HepG2 (cell line): Measurements from ENCODE around the gene CDKL5. TPM values are rescaled to one million over a fixed set of nuclear protein-coding genes. Genes with fewer than 3 reads are reported as not detected.

ENCODE experiments used
- ATAC-seq: fragments of 200-7000 bp; cut with Tn5 transposase; 3 replicates; pipeline ENCODE4 v1.9.1; 2020; ENCODE audit warnings: mild to moderate bottlenecking, moderate library complexity
- BruUV-seq: library from RNA; stranded (reverse); fragments of 400-500 nt; replicated peaks from 2 replicates; lab custom pipeline; 2021; lab: Mats Ljungman, UMichigan
- CTCF ChIA-PET: fragments of 300-600 bp; formaldehyde crosslinking; extraction: SDS; loops from one replicate; lab custom pipeline; 2021; ENCODE audit warnings: low total read pairs, inconsistent platforms, low intra/inter-chr PET ratio; lab: Yijun Ruan, JAX
- POLR2A ChIA-PET: fragments of 350-600 bp; sonication (Branson Sonifier 250); formaldehyde crosslinking; loops from one replicate; lab custom pipeline; 2020; ENCODE audit warnings: antibody characterized with exemption, inconsistent platforms; lab: Yijun Ruan, JAX
- DNase-seq: peaks from one replicate; pipeline ENCODE4 v3.0.0-alpha.2; 2015; ENCODE audit warnings: low spot score
- FAIRE-seq: peaks from 3 replicates; lab custom pipeline; 2011; peaks lifted over from hg19 to GRCh38; lab: Jason Lieb, UNC
- H2AFZ ChIP-seq: one replicate; pipeline ENCODE4 v1.6.1; 2011; ENCODE audit warnings: low read length, inconsistent platforms
- H3K27ac ChIP-seq: fragments of 300-600 bp; 3 replicates; pipeline ENCODE4 v1.8.0; 2011; ENCODE audit warnings: mixed run types, mild to moderate bottlenecking, mixed read lengths, low read length, inconsistent platforms; ENCODE audit not compliant: insufficient read depth; ENCODE audit errors: extremely low read length
- H3K27me3 ChIP-seq, 2 experiments: fragments of 200-600 bp in 1 of 2; 2 replicates in 1 of 2; 3 replicates in 1 of 2; pipeline versions ENCODE4 v1.6.0 to v1.8.0; 2011; ENCODE audit warnings: low read length in 2 of 2, mild to moderate bottlenecking in 2 of 2, moderate library complexity in 2 of 2, inconsistent platforms in 1 of 2; ENCODE audit not compliant: insufficient read depth in 2 of 2, control insufficient read depth in 1 of 2
- H3K36me3 ChIP-seq, 2 experiments: fragments of 200-600 bp in 1 of 2; replicated peaks in 1 of 2; 2 replicates in 1 of 2; 3 replicates in 1 of 2; pipeline versions ENCODE4 v1.5.1 to v1.8.0; 2011; ENCODE audit warnings: low read length in 2 of 2, inconsistent platforms in 1 of 2; ENCODE audit not compliant: insufficient read depth in 2 of 2, control insufficient read depth in 1 of 2
- H3K4me1 ChIP-seq: 2 replicates; pipeline ENCODE4 v1.5.1; 2012; ENCODE audit warnings: low read length, inconsistent platforms; ENCODE audit not compliant: insufficient read depth
- H3K4me2 ChIP-seq: 2 replicates; pipeline ENCODE4 v1.6.0; 2011; ENCODE audit warnings: low read depth, low read length, inconsistent platforms
- H3K4me3 ChIP-seq, 3 experiments: fragments of 200-600 bp in 1 of 3; sonication (generic), shearing (Covaris generic) in 1 of 3; replicated peaks in 1 of 3; 2 replicates each; pipeline ENCODE4 v1.5.1; 2011 to 2016; ENCODE audit warnings: low read length in 3 of 3, inconsistent platforms in 2 of 3, low read depth in 2 of 3, mild to moderate bottlenecking in 2 of 3, control low read depth in 1 of 3, mixed read lengths in 1 of 3; ENCODE audit not compliant: insufficient read depth in 1 of 3
- H3K79me2 ChIP-seq: one replicate; pipeline ENCODE4 v1.6.1; 2011; ENCODE audit warnings: low read length, inconsistent platforms; ENCODE audit not compliant: insufficient read depth
- H3K9ac ChIP-seq: 2 replicates; pipeline ENCODE4 v1.6.0; 2011; ENCODE audit warnings: mild to moderate bottlenecking, low read depth, low read length, inconsistent platforms; ENCODE audit not compliant: insufficient read depth
- H3K9me3 ChIP-seq: 2 replicates; pipeline ENCODE4 v1.5.1; 2012; ENCODE audit warnings: mild to moderate bottlenecking, low read length
- H4K20me1 ChIP-seq: 2 replicates; pipeline ENCODE4 v1.6.0; 2011; ENCODE audit warnings: inconsistent platforms, mild to moderate bottlenecking, low read length, moderate library complexity; ENCODE audit not compliant: insufficient read depth
- ARNT2 ChIP-seq: sonication (generic); formaldehyde crosslinking; IDR thresholded peaks from 2 replicates; pipeline ENCODE4 v1.8.0; 2022; ENCODE audit warnings: mild to moderate bottlenecking, low read depth, missing genetic modification reagents, moderate library complexity
- NFE2 ChIP-seq: sonication (generic); formaldehyde crosslinking; IDR thresholded peaks from 2 replicates; pipeline ENCODE4 v1.4.0; 2020; ENCODE audit warnings: missing genetic modification reagents
- POLR2A ChIP-seq, 2 experiments: IDR thresholded peaks; 2 replicates each; pipeline ENCODE4 v1.6.1; 2011; ENCODE audit warnings: low read depth in 2 of 2, low read length in 2 of 2, mild to moderate bottlenecking in 1 of 2, moderate library complexity in 1 of 2; ENCODE audit not compliant: insufficient read depth in 1 of 2
- ZNF333 ChIP-seq: sonication (generic); formaldehyde crosslinking; IDR thresholded peaks from 2 replicates; pipeline ENCODE4 v1.4.0; 2020; ENCODE audit warnings: mild to moderate bottlenecking, missing genetic modification reagents, borderline replicate concordance
- whole genome bisulfite sequencing: methylation state at CpG from one replicate; pipeline ENCODE4 v1.1.6; 2017; ENCODE audit warnings: low lambda C conversion rate; 5-methylcytosine and 5-hydroxymethylcytosine counted together
- in situ Hi-C: cut with HindIII; loops from 2 replicates; pipeline ENCODE4 v1.10.0; 2017; ENCODE audit warnings: low pct_unique_long_range_greater_than_20kb; ENCODE audit not compliant: extremely low pct_ligation_motif_present
- intact Hi-C: fragments of 100-400 bp; cut with micrococcal nuclease; formaldehyde crosslinking; loops from one replicate; pipeline ENCODE4 v1.10.0; 2022; ENCODE audit not compliant: unreplicated experiment
- polyA plus RNA-seq, 8 experiments: library from polyadenylated mRNA; depleted of rRNA in 3 of 8; stranded (reverse) in 7 of 8; unstranded in 1 of 8; fragments of >200 nt; fragmentation: Illumina TruSeq in 4 of 8; extraction: Trizol in 4 of 8; gene quantifications; 2 replicates each; pipeline versions ENCODE4 v1.2.1 to v1.2.3, GENCODE V29; 2011 to 2016; ENCODE audit warnings: low read depth in 4 of 8, missing spikeins in 1 of 8, mixed read lengths in 1 of 8; ENCODE audit not compliant: insufficient read depth in 1 of 8
- total RNA-seq, 5 experiments: library from RNA; depleted of rRNA; stranded (reverse); fragments of >200 nt; fragmentation: Illumina TruSeq; extraction: Trizol; gene quantifications; 2 replicates each; pipeline ENCODE4 v1.2.3, GENCODE V29; 2016; ENCODE audit warnings: low read depth in 1 of 5
- TF ChIP-seq, protein P1 (sequence below): IDR thresholded peaks from 2 replicates; pipeline ENCODE4 v1.6.1; 2012; ENCODE audit warnings: low read depth, low read length, improper control_type of control experiment
- TF ChIP-seq, protein P2 (sequence below): sonication (generic); formaldehyde crosslinking; IDR thresholded peaks from 2 replicates; pipeline ENCODE4 v1.8.0; 2022; ENCODE audit warnings: mild to moderate bottlenecking, missing genetic modification reagents, borderline replicate concordance

CDKL5 gene
- total and polyA plus RNA-seq, 2 of the 13 experiments (the other 11 are each of a cell fraction or from before 2014, with no cell fraction given) = 2.8 to 7.0 TPM

DNA sequence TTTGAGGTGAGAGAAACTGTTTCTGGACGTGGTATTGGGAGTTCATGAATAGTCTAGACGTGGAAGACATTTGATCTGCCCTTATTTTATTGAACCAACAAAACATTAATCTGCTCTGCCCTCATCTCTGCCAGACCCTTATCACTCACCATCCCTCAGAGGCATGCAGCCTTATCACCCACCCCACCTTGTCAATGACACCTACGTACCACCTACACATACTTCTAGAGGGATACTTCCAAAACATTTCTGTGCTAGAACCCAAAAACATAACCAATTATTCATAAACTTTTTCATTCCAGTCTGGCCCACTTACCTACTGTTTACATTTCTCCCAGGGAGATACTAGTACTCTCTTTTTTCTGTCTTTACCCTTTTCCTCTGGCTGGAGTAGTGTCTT, 141.3 kb downstream of the CDKL5 start:
- no peaks in the 10 kb centered on the region for H3K9me3 ChIP-seq

DNA sequence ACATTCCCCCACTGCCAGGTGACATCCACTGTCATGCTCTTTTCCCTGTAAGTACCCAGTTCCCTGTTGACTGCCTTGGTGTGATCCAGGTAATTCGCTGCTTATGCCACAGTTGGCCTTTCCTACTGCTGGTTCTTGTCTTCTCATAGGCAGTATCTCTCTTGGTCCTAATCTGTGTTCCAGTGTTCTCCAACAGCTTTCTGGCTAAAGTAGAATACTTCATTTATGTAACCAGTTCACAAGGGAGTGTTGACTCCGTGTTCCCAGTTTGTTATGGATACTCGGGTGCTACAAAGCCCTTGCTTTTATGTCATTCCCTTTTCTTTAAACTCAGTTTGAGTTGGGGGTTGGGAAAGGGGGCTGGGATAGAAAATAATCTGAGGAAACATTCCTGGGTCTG, 148.1 kb downstream of the CDKL5 start:
- no peak overlapping the region for H3K4me2 ChIP-seq
- no peak for DNase-seq
- FAIRE-seq = no peak
- no peaks in the 10 kb centered on the region for H3K79me2 ChIP-seq
- CTCF ChIA-PET = no interaction called here
- no peaks in the 10 kb centered on the region for H3K4me1 ChIP-seq
- H3K4me3 ChIP-seq = no peak overlapping the region
- ATAC-seq = no peak
- BruUV-seq = no TSS peak
- no peak overlapping the region for H3K9ac ChIP-seq
- TF ChIP-seq ARNT2 (CRISPR knock-in tag) = no peak
- TF ChIP-seq POLR2A (IDR thresholded peaks at IDR 0.05; ENCODE audit: insufficient read depth in 1 of 2, low read depth in 2 of 2, low read length in 2 of 2) = no peak
- no peak for TF ChIP-seq ZNF333 (CRISPR knock-in tag)
- TF ChIP-seq, protein P1, sequence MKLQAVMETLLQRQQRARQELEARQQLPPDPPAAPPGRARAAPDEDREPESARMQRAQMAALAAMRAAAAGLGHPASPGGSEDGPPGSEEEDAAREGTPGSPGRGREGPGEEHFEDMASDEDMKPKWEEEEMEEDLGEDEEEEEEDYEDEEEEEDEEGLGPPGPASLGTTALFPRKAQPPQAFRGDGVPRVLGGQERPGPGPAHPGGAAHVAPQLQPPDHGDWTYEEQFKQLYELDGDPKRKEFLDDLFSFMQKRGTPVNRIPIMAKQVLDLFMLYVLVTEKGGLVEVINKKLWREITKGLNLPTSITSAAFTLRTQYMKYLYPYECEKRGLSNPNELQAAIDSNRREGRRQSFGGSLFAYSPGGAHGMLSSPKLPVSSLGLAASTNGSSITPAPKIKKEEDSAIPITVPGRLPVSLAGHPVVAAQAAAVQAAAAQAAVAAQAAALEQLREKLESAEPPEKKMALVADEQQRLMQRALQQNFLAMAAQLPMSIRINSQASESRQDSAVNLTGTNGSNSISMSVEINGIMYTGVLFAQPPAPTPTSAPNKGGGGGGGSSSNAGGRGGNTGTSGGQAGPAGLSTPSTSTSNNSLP = no peak
- TF ChIP-seq, protein P2, sequence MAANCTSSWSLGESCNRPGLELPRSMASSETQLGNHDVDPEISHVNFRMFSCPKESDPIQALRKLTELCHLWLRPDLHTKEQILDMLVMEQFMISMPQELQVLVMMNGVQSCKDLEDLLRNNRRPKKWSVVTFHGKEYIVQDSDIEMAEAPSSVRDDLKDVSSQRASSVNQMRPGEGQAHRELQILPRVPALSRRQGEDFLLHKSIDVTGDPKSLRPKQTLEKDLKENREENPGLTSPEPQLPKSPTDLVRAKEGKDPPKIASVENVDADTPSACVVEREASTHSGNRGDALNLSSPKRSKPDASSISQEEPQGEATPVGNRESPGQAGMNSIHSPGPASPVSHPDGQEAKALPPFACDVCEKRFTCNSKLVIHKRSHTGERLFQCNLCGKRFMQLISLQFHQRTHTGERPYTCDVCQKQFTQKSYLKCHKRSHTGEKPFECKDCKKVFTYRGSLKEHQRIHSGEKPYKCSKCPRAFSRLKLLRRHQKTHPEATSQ (CRISPR knock-in tag) = no peak
- POLR2A ChIA-PET = no interaction called here
- intact Hi-C loops = no loop called here
- no peaks in the 10 kb centered on the region for H3K9me3 ChIP-seq
- H3K36me3 ChIP-seq = no peaks in the 10 kb centered on the region; a peak in 1 of 5 replicates
- in situ Hi-C loops = no loop called here
- no peak overlapping the region for H2AFZ ChIP-seq
- no peak overlapping the region for H3K27ac ChIP-seq
- WGBS = 88% methylated on average over 3 of the region's 3 CpGs
- no peaks in the 10 kb centered on the region for H4K20me1 ChIP-seq
- no peaks in the 10 kb centered on the region for H3K27me3 ChIP-seq

More for the DNA sequence above, 141.3 kb downstream of the CDKL5 start:
- TF ChIP-seq NFE2 (CRISPR knock-in tag) = no peak
- Histone ChIP-seq H3K27me3 (no peaks in the 10 kb centered on the region), H3K4me3 (no peak overlapping the region), H3K4me2 (no peak overlapping the region), H4K20me1 (no peaks in the 10 kb centered on the region), H2AFZ (no peak overlapping the region), H3K9ac (no peak overlapping the region), H3K27ac (no peak overlapping the region), H3K79me2 (no peaks in the 10 kb centered on the region), H3K4me1 (no peaks in the 10 kb centered on the region), H3K36me3 (no peaks in the 10 kb centered on the region)
- ChIA-PET POLR2A (no interaction called here), CTCF (no interaction called here)
- WGBS = 88% methylated on average over 3 of the region's 3 CpGs
- in situ Hi-C loops = no loop called here
- intact Hi-C loops = no loop called here
- no peak for DNase-seq
- FAIRE-seq = no peak
- ATAC-seq = no peak
- BruUV-seq = no TSS peak
